Spleen (tissue), 7 donors: Measurements from ENCODE around the gene RBM34.

Source experiments
- CTCF ChIP-seq, 11 experiments: fragments of 200-600 bp in 7 of 11; fragments of 450-650 bp in 4 of 11; sonication (generic) in 4 of 11; IDR thresholded peaks in 8 of 11; conservative IDR thresholded peaks in 3 of 11; 1 replicate in 7 of 11; 2 replicates in 4 of 11; pipeline versions ENCODE4 v1.4.0 to v1.8.0; 2016 to 2021; ENCODE audit warnings: antibody characterized with exemption in 11 of 11, inconsistent platforms in 4 of 11, mild to moderate bottlenecking in 1 of 11
- POLR2AphosphoS5 ChIP-seq, 3 donors: sonication (generic); formaldehyde crosslinking; IDR thresholded peaks; one replicate each; pipeline ENCODE4 v1.5.1; 2017; ENCODE audit warnings: antibody characterized with exemption in 3 of 3
- donor health status: DM: no; HTN: no; CAD: no; lungs with moderate emphysema.
- donor health status: DM: no; HTN: no; CAD: no.
- donor health status: DM: no; HTN: no; CAD: no.

GRCh38 chr1:235176486-235176885 lies 15.4 kb upstream of the RBM34 start:
- TF ChIP-seq CTCF (IDR thresholded peaks at IDR 0.05 in 8 of 11, conservative IDR thresholded peaks at IDR 0.05 in 3 of 11) (no peak), POLR2AphosphoS5 (IDR thresholded peaks at IDR 0.05) (peak in 1 of 3 donors; percentile 42)
